CD4-positive, alpha-beta T cell treated with Interferon gamma for 1 hour (primary cell): ENCODE measurements around the gene VPS51.
"Not testable (repeated sequence)": the region's sequence is repeated elsewhere in the genome, so short reads cannot be mapped to it uniquely, and the experiment has no call there.

Experiments used
- DNase-seq: peaks from one replicate; pipeline ENCODE4 v3.0.0-alpha.2; 2020

The VPS51 gene

DNA sequence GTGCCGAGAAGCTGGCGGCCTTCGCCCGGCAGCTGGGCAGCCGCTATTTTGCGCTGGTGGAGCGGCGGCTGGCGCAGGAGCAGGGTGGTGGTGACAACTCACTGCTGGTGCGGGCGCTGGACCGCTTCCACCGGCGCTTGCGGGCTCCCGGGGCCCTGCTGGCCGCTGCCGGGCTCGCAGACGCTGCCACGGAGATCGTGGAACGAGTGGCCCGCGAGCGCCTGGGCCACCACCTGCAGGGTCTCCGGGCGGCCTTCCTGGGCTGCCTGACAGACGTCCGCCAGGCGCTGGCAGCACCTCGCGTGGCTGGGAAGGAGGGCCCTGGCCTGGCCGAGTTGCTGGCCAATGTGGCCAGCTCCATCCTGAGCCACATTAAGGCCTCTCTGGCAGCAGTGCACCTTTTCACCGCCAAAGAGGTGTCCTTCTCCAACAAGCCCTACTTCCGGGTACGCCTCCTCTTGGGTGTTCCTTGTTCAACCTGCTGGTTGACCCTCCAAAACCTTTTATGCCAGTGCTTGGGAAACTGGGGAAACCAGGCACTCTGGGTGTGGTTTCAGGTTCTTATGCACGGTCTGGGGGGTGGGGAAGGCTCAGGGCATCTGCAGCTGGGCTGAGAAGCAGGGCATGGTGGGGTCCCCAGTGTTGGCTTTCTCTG, 12.6 kb downstream of the VPS51 start:
- DNase-seq, result no peak

- no peak for DNase-seq
Measured at GRCh38 chr11:65109231-65110198, 13.5 kb downstream of the VPS51 start.

DNA sequence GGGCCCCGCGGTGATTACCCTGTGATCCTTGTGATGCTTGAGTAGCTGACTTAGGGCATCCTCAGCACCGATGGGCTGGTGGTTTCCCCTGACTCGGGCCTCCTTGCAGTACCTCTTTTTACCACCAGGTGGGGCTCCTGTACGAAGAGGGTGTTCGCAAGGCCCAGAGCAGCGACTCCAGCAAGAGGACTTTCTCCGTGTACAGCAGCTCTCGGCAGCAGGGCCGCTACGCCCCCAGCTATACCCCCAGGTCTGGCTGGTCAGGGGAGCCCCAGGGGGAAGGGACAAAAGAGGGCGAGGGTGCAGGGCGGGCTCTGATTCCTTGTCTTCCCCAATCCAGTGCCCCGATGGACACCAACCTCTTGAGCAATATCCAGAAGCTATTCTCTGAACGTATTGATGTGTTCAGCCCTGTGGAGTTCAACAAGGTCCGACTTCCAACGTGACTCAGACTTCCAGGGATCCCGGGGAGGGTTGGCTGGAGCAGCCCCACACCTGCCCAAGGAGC, 14.4 kb downstream of the VPS51 start:
- DNase-seq, result peak; percentile 89

DNA sequence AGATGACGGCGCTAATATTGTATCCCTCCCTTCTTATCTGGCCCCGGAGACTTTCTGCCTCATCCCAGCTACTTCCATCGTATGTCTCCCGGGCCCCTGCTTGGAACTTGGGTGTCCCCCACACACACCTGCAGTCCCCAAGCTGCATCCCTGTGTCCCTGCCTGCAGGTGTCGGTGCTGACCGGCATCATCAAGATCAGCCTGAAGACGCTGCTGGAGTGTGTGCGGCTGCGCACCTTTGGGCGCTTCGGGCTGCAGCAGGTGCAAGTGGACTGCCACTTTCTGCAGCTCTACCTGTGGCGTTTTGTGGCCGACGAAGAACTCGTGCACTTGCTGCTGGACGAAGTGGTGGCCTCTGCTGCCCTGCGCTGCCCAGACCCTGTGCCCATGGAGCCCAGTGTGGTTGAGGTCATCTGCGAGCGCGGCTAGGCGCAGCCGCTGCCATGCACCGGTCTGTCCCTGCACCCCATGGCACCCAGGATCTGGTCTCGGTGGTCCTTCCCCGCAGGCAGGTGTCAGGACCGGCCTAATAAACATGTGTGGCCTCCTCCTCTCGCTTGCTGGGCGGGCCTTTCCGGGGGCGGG, 15.2 kb downstream of the VPS51 start:
- no peak for DNase-seq

- DNase-seq, result peak; percentile 94
Measured at GRCh38 chr11:65111744-65112545, 15.9 kb downstream of the VPS51 start, which contains the start of gene TM7SF2. Gene TM7SF2 (plus strand): TSS chr11:65111872. CDS start chr11:65112016, 144 bp downstream.

DNA sequence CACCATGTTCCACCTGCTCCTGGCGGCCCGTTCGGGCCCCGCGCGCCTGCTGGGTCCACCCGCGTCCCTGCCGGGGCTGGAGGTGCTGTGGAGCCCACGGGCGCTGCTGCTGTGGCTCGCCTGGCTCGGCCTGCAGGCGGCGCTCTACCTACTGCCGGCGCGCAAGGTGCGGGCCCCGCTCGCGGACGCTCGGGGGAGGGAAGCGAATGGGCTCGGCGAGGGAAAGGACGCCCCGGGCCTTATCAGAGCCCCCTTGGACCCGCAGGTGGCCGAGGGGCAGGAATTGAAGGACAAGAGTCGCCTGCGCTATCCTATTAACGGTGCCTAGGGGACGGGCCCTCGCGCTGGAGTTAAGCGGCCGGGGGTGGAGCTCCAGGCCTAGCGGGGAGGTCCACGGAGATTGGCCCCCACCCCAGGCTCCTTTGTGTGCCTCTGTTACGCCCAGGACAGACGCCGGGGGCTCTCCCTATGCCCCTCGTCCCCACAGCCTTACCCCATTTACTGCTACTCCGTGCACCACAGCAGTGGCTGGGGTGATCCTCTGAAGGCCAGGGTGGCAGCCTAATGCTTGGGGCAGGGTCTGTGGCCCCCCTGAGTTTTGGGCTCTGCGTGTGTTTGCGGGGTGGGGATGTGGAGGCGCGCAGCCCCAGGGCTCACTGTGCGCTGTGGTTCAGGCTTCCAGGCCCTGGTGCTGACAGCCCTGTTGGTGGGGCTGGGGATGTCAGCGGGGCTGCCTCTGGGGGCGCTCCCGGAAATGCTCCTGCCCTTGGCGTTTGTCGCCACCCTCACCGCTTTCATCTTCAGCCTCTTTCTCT, 16.7 kb downstream of the VPS51 start:
- peak; percentile 76 for DNase-seq

DNA sequence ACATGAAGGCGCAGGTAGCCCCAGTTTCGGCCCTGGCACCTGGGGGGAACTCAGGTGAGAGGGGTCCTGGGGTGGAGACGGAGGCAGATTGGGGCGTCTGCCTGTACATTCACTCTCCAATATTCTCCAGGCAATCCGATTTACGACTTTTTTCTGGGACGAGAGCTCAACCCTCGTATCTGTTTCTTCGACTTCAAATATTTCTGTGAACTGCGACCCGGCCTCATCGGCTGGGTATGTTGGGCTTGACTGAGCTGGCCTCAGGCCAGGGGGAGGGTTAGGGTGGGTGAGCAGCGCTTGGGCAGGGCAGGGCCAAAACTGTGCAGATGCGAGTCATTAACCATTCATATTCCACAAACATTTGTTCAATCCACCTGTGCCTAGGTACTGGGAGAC, 17.3 kb downstream of the VPS51 start:
- DNase-seq, result no peak

GRCh38 chr11:65113839-65114238, 17.8 kb downstream of the VPS51 start:
- no peak for DNase-seq

- no peak for DNase-seq
Measured at GRCh38 chr11:65114538-65115171, 18.6 kb downstream of the VPS51 start.

DNA sequence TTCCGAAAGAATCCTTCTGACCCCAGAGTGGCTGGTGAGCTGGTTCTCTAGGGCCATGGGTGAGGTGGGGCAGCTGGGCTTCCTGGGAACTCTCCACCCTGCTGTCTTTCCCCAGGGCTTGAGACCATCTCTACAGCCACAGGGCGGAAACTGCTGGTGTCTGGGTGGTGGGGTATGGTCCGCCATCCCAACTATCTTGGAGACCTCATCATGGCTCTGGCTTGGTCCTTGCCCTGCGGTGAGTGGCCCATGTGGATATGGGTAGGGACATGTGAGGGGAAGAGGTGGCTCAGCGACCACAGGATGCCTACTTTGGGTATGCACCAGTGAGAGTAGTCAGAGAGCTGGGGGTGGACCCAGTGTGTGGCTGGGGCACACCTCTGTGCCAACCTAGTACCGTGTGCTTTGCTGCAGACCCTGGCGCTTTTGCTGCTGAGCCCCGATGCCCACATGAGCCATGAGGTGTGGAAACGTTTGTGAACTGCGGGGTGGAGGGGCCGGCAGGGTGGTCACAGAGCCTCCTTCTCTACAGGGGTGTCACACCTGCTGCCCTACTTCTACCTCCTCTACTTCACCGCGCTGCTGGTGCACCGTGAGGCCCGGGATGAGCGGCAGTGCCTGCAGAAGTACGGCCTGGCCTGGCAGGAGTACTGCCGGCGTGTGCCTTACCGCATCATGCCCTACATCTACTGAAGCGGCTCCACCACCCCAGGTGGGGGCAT, 19.5 kb downstream of the VPS51 start:
- no peak for DNase-seq

GRCh38 chr11:65116370-65117205, 20.6 kb downstream of the VPS51 start:
- peak; percentile 56 for DNase-seq

DNA sequence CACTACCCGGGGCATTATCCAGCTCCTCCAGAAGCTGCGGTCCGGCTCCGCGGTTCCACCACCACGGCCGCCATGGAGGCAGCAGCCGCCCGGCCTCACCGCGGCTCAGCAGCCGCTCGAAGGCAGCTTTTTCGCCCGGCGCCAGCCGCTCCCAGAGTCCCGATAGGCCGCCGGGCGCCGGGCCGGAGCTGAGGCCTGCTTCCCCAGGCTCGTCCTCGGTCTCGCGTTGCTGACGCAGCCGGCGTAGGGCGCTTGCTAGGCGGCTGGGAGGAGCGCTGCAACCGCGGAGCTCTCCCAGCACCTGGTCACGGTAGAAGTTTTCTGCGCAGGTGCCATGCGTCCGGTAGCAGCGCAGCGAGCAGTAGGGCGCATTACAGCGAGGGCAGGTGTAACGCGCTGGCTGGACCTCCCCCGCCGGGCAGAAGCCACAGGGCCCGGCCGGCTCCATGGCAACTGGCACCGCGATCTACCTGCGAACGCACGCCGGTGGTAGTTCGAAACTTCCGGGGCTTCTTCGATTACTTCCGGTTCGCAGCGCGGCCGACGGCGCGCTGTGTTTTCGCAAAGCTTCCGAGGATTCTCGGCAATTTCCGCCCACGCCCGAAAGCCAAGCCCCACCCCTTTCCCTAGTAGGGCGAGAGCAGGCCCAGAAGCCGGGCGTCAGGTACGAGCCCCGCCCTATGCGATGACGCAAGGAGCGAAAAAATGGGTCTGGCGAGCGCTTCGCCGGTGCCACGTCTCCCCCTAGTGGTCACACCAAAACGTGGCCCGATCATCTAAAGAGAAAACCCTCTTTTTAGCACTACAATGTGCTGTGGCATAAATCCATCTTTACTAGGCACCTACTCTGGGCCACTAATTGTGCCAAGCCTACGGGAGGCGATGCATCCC, 21.4 kb downstream of the VPS51 start, which contains the start of gene ZNHIT2:
Gene ZNHIT2, minus strand, starts transcription at position 496 of the 891 bp plus-strand sequence. Its CDS starts 48 bp downstream, at position 448.
- DNase-seq, result peak; percentile 99

DNA sequence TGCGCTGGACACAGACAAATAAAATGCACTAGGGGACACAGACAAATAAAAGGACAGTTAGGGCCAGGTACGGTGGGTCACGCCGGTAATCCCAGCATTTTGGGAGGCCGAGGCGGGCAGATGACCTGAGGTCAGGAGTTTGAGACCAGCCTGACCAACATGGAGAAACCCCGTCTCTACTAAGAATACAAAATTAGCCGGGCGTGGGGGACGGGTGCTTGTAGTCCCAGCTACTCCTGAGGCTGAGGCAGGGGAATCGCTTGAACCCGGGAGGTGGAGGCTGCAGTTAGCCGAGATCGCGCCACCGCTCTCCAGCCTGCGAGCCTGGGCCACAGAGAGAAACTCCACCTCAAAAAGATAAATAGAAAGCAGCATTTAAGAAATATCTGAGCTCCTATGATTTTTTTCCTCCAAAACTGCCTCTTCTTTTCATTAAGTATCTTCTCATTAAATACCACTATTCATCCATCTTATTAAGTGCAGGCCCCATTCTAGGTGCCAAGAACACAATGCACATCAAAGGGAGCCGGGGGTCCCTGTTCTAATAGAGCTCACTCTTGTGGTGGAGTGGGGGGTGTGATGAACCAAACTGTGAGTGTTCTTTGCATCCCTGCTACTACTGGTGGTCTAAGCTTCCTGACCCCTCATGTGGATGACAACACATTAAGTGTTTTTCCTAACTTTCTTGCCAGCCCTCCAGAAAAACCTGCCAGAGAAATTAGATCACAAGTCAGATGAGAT, 22.3 kb downstream of the VPS51 start:
- no peak for DNase-seq

GRCh38 chr11:65118891-65119669, 23.1 kb downstream of the VPS51 start:
- DNase-seq, result not testable (repeated sequence)

GRCh38 chr11:65119670-65119995, 23.6 kb downstream of the VPS51 start:
- no peak for DNase-seq

DNA sequence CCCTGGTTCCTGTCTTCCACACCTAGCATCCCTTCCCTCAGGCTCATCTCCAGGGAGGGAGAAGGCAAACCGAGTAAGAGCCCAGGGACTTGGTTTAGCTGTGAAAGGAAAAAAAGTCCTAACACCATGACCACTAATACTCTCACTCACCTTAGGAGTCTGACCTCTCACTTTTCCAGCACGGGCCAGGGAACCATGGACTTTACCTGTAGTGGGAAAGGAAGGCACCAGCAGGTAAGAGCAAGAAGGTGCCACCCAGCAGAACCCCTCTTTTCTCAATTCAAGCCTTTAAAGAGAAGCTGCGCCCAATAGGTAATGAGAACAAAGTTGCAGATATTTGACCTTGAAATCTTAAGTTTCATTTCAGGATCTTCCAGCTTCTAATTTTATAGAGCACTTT, 24.8 kb downstream of the VPS51 start:
- DNase-seq, result no peak

GRCh38 chr11:65121447-65121864, 25.4 kb downstream of the VPS51 start:
- DNase-seq, result peak; percentile 44
